OCI-M2 (cell line): ENCODE results near the gene ETNPPL.
"Not testable (repeated sequence)": the region's sequence is repeated elsewhere in the genome, so short reads cannot be mapped to it uniquely, and the experiment has no call there.

Source experiments
- DNase-seq: peaks from one replicate; lab custom pipeline; 2025; ENCODE audit not compliant: unreplicated experiment; lab: John Stamatoyannopoulos, UW

Gene ETNPPL

GRCh38 chr4:108758498-108758897, 4.4 kb downstream of the ETNPPL start:
- DNase-seq, result no peak

GRCh38 chr4:108754327-108754726, 8.5 kb downstream of the ETNPPL start:
- no peak for DNase-seq

GRCh38 chr4:108751321-108751720, 11.5 kb downstream of the ETNPPL start:
- no peak for DNase-seq

- DNase-seq, result no peak
These were observed 13.7 kb downstream of the ETNPPL start for GRCh38 chr4:108749119-108749518.

- no peak for DNase-seq
These were observed 16.3 kb downstream of the ETNPPL start for GRCh38 chr4:108746511-108746910.

GRCh38 chr4:108744307-108744706, 18.5 kb downstream of the ETNPPL start:
- no peak for DNase-seq

- no peak for DNase-seq
These were observed 20.1 kb downstream of the ETNPPL start for GRCh38 chr4:108742451-108743420.

- DNase-seq, result no peak
These were observed 24.7 kb downstream of the ETNPPL start for GRCh38 chr4:108738003-108738706.

- no peak for DNase-seq
These were observed 31.8 kb downstream of the ETNPPL start for GRCh38 chr4:108731006-108731405.

- no peak for DNase-seq
These were observed 32.3 kb downstream of the ETNPPL start for GRCh38 chr4:108730579-108730978.

GRCh38 chr4:108729731-108730130, 33.1 kb downstream of the ETNPPL start:
- DNase-seq, result no peak

GRCh38 chr4:108725457-108725856, 37.4 kb downstream of the ETNPPL start:
- no peak for DNase-seq

GRCh38 chr4:108717386-108717785, 45.5 kb downstream of the ETNPPL start:
- no peak for DNase-seq

- no peak for DNase-seq
These were observed 46.5 kb downstream of the ETNPPL start for GRCh38 chr4:108716340-108716739.

GRCh38 chr4:108714880-108715279, 48.0 kb downstream of the ETNPPL start:
- no peak for DNase-seq

GRCh38 chr4:108710578-108710977, 52.3 kb downstream of the ETNPPL start:
- not testable (repeated sequence) for DNase-seq

- DNase-seq, result no peak
These were observed 53.1 kb downstream of the ETNPPL start for GRCh38 chr4:108709722-108710121.

GRCh38 chr4:108709234-108709633, 53.6 kb downstream of the ETNPPL start:
- no peak for DNase-seq

- no peak for DNase-seq
These were observed 56.6 kb downstream of the ETNPPL start for GRCh38 chr4:108706289-108706688.

GRCh38 chr4:108703966-108704365, 58.9 kb downstream of the ETNPPL start:
- no peak for DNase-seq

GRCh38 chr4:108703370-108703769, 59.5 kb downstream of the ETNPPL start:
- DNase-seq, result no peak

GRCh38 chr4:108702960-108703359, 59.9 kb downstream of the ETNPPL start:
- no peak for DNase-seq
